SK-N-SH treated with all-trans-retinoic acid at 6 μM for 48 hours (cell line): Measurements from ENCODE around the gene KDM5A.

Source experiments
- ATAC-seq: fragments of 200-7000 bp; cut with Tn5 transposase; 3 replicates; pipeline ENCODE4 v1.9.1; 2020; ENCODE audit warnings: mild to moderate bottlenecking, moderate library complexity
- ARNTL ChIP-seq: fragments of 450-650 bp; formaldehyde crosslinking; IDR thresholded peaks from 2 replicates; pipeline ENCODE4 v1.5.0; 2020; ENCODE audit warnings: low read depth, mild to moderate bottlenecking, moderate library complexity, borderline replicate concordance
- BACH2 ChIP-seq: fragments of 250-450 bp; sonication (Bioruptor Pico); IDR thresholded peaks from 2 replicates; pipeline ENCODE4 v1.9.0; 2021; ENCODE audit warnings: mild to moderate bottlenecking, borderline replicate concordance
- CSDC2 ChIP-seq: fragments of 250-450 bp; sonication (Bioruptor Pico); IDR thresholded peaks from 2 replicates; pipeline ENCODE4 v1.5.0; 2020; ENCODE audit warnings: mild to moderate bottlenecking, moderate library complexity
- CSRNP3 ChIP-seq: fragments of 250-450 bp; sonication (Bioruptor Pico); IDR thresholded peaks from 2 replicates; pipeline ENCODE4 v1.5.1; 2021; ENCODE audit warnings: mild to moderate bottlenecking, moderate library complexity
- ESRRG ChIP-seq: fragments of 250-450 bp; sonication (Bioruptor Pico); IDR thresholded peaks from 2 replicates; pipeline ENCODE4 v1.6.1; 2021; ENCODE audit warnings: mild to moderate bottlenecking
- GLIS3 ChIP-seq: fragments of 250-450 bp; sonication (Bioruptor Pico); IDR thresholded peaks from 2 replicates; pipeline ENCODE4 v1.5.0; 2020; ENCODE audit warnings: mild to moderate bottlenecking, moderate library complexity
- ISL1 ChIP-seq: fragments of 250-450 bp; sonication (Bioruptor Pico); IDR thresholded peaks from 2 replicates; pipeline ENCODE4 v2.1.2; 2022; ENCODE audit warnings: mild to moderate bottlenecking, moderate library complexity
- OSR1 ChIP-seq: fragments of 250-450 bp; sonication (Bioruptor Pico); IDR thresholded peaks from 2 replicates; pipeline ENCODE4 v1.8.0; 2022; ENCODE audit warnings: moderate library complexity, mild to moderate bottlenecking, inconsistent platforms
- PPARA ChIP-seq: fragments of 250-450 bp; sonication (Bioruptor Pico); IDR thresholded peaks from 2 replicates; pipeline ENCODE4 v1.5.0; 2020; ENCODE audit warnings: mild to moderate bottlenecking, borderline replicate concordance
- RARB ChIP-seq: fragments of 250-450 bp; sonication (Bioruptor Pico); IDR thresholded peaks from 2 replicates; pipeline ENCODE4 v1.8.0; 2021; ENCODE audit warnings: mild to moderate bottlenecking, moderate library complexity
- SNAI2 ChIP-seq: fragments of 250-450 bp; sonication (Bioruptor Pico); IDR thresholded peaks from 2 replicates; pipeline ENCODE4 v1.5.0; 2020; ENCODE audit warnings: mild to moderate bottlenecking, moderate library complexity
- TCF4 ChIP-seq: fragments of 250-450 bp; sonication (Bioruptor Pico); IDR thresholded peaks from 2 replicates; pipeline ENCODE4 v1.8.0; 2021; ENCODE audit warnings: mild to moderate bottlenecking, moderate library complexity, borderline replicate concordance
- TOX ChIP-seq: fragments of 250-450 bp; sonication (Bioruptor Pico); IDR thresholded peaks from 2 replicates; pipeline ENCODE4 v1.8.0; 2021; ENCODE audit warnings: mild to moderate bottlenecking, moderate library complexity, borderline replicate concordance
- ZC3H10 ChIP-seq: fragments of 250-450 bp; sonication (Bioruptor Pico); IDR thresholded peaks from 2 replicates; pipeline ENCODE4 v1.5.1; 2021; ENCODE audit warnings: mild to moderate bottlenecking, moderate library complexity
- ZFP3 ChIP-seq: fragments of 250-450 bp; sonication (Bioruptor Pico); IDR thresholded peaks from 2 replicates; pipeline ENCODE4 v1.5.0; 2020; ENCODE audit warnings: mild to moderate bottlenecking, moderate library complexity
- ZFP30 ChIP-seq: fragments of 450-650 bp; formaldehyde crosslinking; IDR thresholded peaks from 2 replicates; pipeline ENCODE4 v1.5.0; 2022; ENCODE audit warnings: mild to moderate bottlenecking, moderate library complexity
- ZNF565 ChIP-seq: fragments of 450-650 bp; formaldehyde crosslinking; conservative IDR thresholded peaks from 2 replicates; pipeline ENCODE4 v1.5.0; 2020; ENCODE audit warnings: low read depth, mild to moderate bottlenecking, moderate library complexity
- ZNF70 ChIP-seq: fragments of 450-650 bp; formaldehyde crosslinking; IDR thresholded peaks from 2 replicates; pipeline ENCODE4 v1.5.0; 2020; ENCODE audit warnings: mild to moderate bottlenecking, moderate library complexity
- ZNF8 ChIP-seq: fragments of 450-650 bp; formaldehyde crosslinking; IDR thresholded peaks from 2 replicates; pipeline ENCODE4 v1.5.0; 2020; ENCODE audit warnings: mild to moderate bottlenecking, moderate library complexity
- TF ChIP-seq, protein P1 (sequence below): fragments of 250-450 bp; sonication (Bioruptor Pico); IDR thresholded peaks from 2 replicates; pipeline ENCODE4 v1.8.0; 2021; ENCODE audit warnings: low read depth, mild to moderate bottlenecking, moderate library complexity, borderline replicate concordance
- TF ChIP-seq, protein P2 (sequence below): fragments of 250-450 bp; sonication (Bioruptor Pico); IDR thresholded peaks from 2 replicates; pipeline ENCODE4 v1.5.1; 2020; ENCODE audit warnings: low read depth, mild to moderate bottlenecking, moderate library complexity

The KDM5A gene

DNA sequence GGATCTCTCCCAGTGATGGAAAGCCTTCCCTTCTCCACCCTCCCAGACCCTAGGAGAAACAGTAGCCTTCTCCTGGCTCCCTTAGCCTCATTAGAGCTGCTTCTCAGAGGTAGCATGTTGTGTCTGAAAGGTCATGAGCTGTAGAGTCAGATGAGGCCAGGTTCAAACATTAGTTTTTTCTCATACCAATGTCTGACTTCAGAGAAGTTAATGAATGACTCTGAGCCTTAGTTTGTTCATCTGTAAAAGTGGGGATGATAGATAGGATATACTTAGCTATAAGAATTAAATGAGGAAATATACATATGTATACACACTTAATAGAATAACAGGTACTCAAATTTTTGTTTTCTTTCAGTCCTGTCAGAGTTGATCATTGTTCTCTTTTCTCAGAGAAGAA is 127.0 kb downstream of the KDM5A start:
- no peak for ATAC-seq

DNA sequence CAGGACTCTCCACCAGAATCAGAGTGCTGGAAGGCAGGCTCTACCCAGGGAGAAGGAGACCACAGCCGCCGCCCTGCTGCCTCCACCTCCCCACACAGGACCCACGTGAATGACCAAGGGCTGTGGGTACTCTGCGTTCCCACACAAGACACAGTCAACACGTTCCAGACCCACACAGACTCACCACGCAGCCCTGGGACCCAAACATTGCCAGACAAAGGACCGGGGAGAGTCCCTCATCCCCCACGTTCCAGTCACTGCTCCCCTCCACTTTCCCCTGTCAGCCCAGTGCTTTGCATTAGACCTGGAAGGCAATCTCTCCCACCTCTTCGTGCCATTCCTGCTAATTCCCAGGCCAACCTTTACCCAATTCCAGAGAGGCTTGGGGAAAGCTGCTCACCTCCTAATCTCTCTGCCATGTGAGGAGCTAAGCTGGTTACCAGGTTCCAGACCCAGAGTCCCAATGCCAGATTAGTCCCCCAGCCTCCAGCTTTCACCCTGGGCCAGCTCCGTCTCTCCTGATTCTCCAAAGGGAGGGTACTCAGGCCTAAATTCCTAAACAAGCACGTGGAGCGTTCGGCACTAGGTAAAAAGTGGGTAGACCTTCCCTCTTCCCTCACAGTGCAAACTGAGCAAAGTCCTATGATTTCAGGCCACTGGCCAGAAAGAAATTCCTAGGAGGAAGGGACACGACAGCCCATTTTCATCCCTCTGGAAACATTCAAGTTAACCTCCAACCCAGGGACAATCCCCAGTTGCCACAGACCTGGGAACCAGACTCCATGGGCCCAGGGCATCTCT is 131.4 kb downstream of the KDM5A start:
- TF ChIP-seq, protein P1, sequence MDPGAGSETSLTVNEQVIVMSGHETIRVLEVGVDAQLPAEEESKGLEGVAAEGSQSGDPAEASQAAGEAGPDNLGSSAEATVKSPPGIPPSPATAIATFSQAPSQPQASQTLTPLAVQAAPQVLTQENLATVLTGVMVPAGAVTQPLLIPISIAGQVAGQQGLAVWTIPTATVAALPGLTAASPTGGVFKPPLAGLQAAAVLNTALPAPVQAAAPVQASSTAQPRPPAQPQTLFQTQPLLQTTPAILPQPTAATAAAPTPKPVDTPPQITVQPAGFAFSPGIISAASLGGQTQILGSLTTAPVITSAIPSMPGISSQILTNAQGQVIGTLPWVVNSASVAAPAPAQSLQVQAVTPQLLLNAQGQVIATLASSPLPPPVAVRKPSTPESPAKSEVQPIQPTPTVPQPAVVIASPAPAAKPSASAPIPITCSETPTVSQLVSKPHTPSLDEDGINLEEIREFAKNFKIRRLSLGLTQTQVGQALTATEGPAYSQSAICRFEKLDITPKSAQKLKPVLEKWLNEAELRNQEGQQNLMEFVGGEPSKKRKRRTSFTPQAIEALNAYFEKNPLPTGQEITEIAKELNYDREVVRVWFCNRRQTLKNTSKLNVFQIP (CRISPR knock-in tag) = no peak
- TF ChIP-seq TCF4 (CRISPR knock-in tag) (no peak), OSR1 (no peak), ZNF70 (CRISPR knock-in tag) (no peak), ZC3H10 (CRISPR knock-in tag) (no peak), ZNF565 (CRISPR knock-in tag) (no peak), CSRNP3 (CRISPR knock-in tag) (no peak), RARB (CRISPR knock-in tag) (no peak), TOX (CRISPR knock-in tag) (no peak), ZNF8 (CRISPR knock-in tag) (no peak)
- TF ChIP-seq, all 23 proteins: peak for 0
- no peak for ATAC-seq

More for the DNA sequence above, 127.0 kb downstream of the KDM5A start:
- no peak for TF ChIP-seq PPARA

- no peak for TF ChIP-seq TCF4 (CRISPR knock-in tag)
- no peak for TF ChIP-seq ZNF8 (CRISPR knock-in tag)
- TF ChIP-seq ZFP3 = no peak
- TF ChIP-seq TOX (CRISPR knock-in tag) = no peak
- TF ChIP-seq, protein P2, sequence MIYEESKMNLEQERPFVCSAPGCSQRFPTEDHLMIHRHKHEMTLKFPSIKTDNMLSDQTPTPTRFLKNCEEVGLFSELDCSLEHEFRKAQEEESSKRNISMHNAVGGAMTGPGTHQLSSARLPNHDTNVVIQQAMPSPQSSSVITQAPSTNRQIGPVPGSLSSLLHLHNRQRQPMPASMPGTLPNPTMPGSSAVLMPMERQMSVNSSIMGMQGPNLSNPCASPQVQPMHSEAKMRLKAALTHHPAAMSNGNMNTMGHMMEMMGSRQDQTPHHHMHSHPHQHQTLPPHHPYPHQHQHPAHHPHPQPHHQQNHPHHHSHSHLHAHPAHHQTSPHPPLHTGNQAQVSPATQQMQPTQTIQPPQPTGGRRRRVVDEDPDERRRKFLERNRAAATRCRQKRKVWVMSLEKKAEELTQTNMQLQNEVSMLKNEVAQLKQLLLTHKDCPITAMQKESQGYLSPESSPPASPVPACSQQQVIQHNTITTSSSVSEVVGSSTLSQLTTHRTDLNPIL (CRISPR knock-in tag) = no peak
- TF ChIP-seq, protein P1 (CRISPR knock-in tag) = no peak
- TF ChIP-seq RARB (CRISPR knock-in tag) = no peak
- no peak for TF ChIP-seq ISL1
- TF ChIP-seq CSDC2 = no peak
- no peak for TF ChIP-seq ZC3H10 (CRISPR knock-in tag)
- no peak for TF ChIP-seq ZNF565 (CRISPR knock-in tag)
- TF ChIP-seq, all 23 proteins: peak for 0
- no peak for ATAC-seq
Measured at GRCh38 chr12:256958-257357, 132.2 kb downstream of the KDM5A start.

GRCh38 chr12:256225-256624 is 132.9 kb downstream of the KDM5A start:
- ATAC-seq = no peak
- TF ChIP-seq ZFP30 (no peak), ZC3H10 (CRISPR knock-in tag) (no peak)

DNA sequence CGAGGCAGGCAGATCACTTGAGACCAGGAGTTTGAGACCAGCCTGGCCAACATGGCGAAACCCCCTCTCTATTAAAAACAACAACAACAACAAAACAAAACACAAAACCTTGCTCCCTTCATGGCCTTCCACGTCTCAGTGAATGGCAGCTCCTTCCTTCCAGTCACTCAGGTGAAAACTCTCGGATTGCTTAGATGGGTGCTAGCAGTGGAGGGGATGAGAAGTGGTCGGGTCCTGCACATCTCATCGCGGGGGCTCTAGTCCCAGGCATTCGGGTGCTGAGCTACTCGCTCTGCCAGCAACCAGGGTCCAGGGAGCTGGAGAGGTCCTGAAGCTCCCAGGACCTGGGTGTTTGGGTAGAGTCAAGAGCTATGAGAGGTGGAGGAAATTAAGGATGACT is 134.2 kb downstream of the KDM5A start:
- ATAC-seq = no peak
- no peak for TF ChIP-seq GLIS3
- TF ChIP-seq ZC3H10 (CRISPR knock-in tag) = no peak
- no peak for TF ChIP-seq ESRRG
- TF ChIP-seq TCF4 (CRISPR knock-in tag) = no peak
- TF ChIP-seq, all 23 proteins: peak for 0

- no peak for ATAC-seq
- TF ChIP-seq ZFP3 (no peak), TCF4 (CRISPR knock-in tag) (no peak), PPARA (no peak), ARNTL (CRISPR knock-in tag) (no peak), GLIS3 (no peak), CSDC2 (no peak), ESRRG (no peak), TOX (CRISPR knock-in tag) (no peak), SNAI2 (CRISPR knock-in tag) (no peak), OSR1 (no peak), BACH2 (no peak), RARB (CRISPR knock-in tag) (no peak)
- TF ChIP-seq, protein P1 (CRISPR knock-in tag) = no peak
- TF ChIP-seq, protein P2 (CRISPR knock-in tag) = no peak
Measured at GRCh38 chr12:254039-254438, 135.1 kb downstream of the KDM5A start.
